Mucosa of stomach (tissue), 1 donor: Measurements from ENCODE around the gene MYO9B.
"Not testable (repeated sequence)": the region's sequence is repeated elsewhere in the genome, so short reads cannot be mapped to it uniquely, and the experiment has no call there.

Source experiments
- H3K27me3 ChIP-seq: one replicate; pipeline ENCODE4 v1.7.0; 2013; ENCODE audit warnings: mild to moderate bottlenecking, low read length; ENCODE audit not compliant: control insufficient read depth, insufficient read depth
- H3K36me3 ChIP-seq: one replicate; pipeline ENCODE4 v1.7.0; 2013; ENCODE audit warnings: low read length; ENCODE audit not compliant: control insufficient read depth, insufficient read depth
- H3K4me1 ChIP-seq: one replicate; pipeline ENCODE4 v1.7.0; 2013; ENCODE audit warnings: mild to moderate bottlenecking, low read length; ENCODE audit not compliant: control insufficient read depth, insufficient read depth
- H3K4me3 ChIP-seq: one replicate; pipeline ENCODE4 v1.7.0; 2013; ENCODE audit warnings: low read length
- H3K9ac ChIP-seq: one replicate; pipeline ENCODE4 v1.7.0; 2013; ENCODE audit warnings: mild to moderate bottlenecking, low read length, moderate library complexity
- H3K9me3 ChIP-seq: one replicate; pipeline ENCODE4 v1.7.0; 2013; ENCODE audit warnings: mild to moderate bottlenecking, low read length, moderate library complexity; ENCODE audit not compliant: control insufficient read depth
- donor health status: Pancreatic carcinoma.

Gene MYO9B

GRCh38 chr19:17148130-17148529 lies 72.6 kb downstream of the MYO9B start:
- Histone ChIP-seq H3K36me3 (peaks cover 6% of the 10 kb centered on the region), H3K9ac (no peak overlapping the region)

GRCh38 chr19:17149393-17150135 lies 74.0 kb downstream of the MYO9B start:
- Histone ChIP-seq H3K9ac (no peak overlapping the region), H3K4me3 (no peak overlapping the region), H3K36me3 (peaks cover 12% of the 10 kb centered on the region)

More at GRCh38 chr19:17148130-17148529, 72.6 kb downstream of the MYO9B start:
- H3K4me1 ChIP-seq: no peaks in the 10 kb centered on the region
- no peaks in the 10 kb centered on the region for H3K27me3 ChIP-seq
- H3K4me3 ChIP-seq: no peak overlapping the region
- H3K9me3 ChIP-seq: no peaks in the 10 kb centered on the region

GRCh38 chr19:17153996-17154395 lies 78.4 kb downstream of the MYO9B start:
- no peaks in the 10 kb centered on the region for H3K9me3 ChIP-seq
- H3K36me3 ChIP-seq: peaks cover 10% of the 10 kb centered on the region
- H3K4me3 ChIP-seq: no peak overlapping the region
- no peaks in the 10 kb centered on the region for H3K27me3 ChIP-seq
- no peaks in the 10 kb centered on the region for H3K4me1 ChIP-seq
- no peak overlapping the region for H3K9ac ChIP-seq

More at GRCh38 chr19:17149393-17150135, 74.0 kb downstream of the MYO9B start:
- no peaks in the 10 kb centered on the region for H3K9me3 ChIP-seq
- H3K4me1 ChIP-seq: no peaks in the 10 kb centered on the region
- no peaks in the 10 kb centered on the region for H3K27me3 ChIP-seq

GRCh38 chr19:17155251-17155650 lies 79.7 kb downstream of the MYO9B start:
- no peaks in the 10 kb centered on the region for H3K27me3 ChIP-seq
- H3K36me3 ChIP-seq: peaks cover 10% of the 10 kb centered on the region

GRCh38 chr19:17156296-17156946 lies 80.8 kb downstream of the MYO9B start:
- H3K36me3 ChIP-seq: peaks cover 10% of the 10 kb centered on the region
- no peaks in the 10 kb centered on the region for H3K9me3 ChIP-seq
- H3K4me3 ChIP-seq: no peak overlapping the region
- no peak overlapping the region for H3K9ac ChIP-seq
- H3K4me1 ChIP-seq: no peaks in the 10 kb centered on the region
- no peaks in the 10 kb centered on the region for H3K27me3 ChIP-seq

More at GRCh38 chr19:17155251-17155650, 79.7 kb downstream of the MYO9B start:
- Histone ChIP-seq H3K9me3 (no peaks in the 10 kb centered on the region), H3K9ac (no peak overlapping the region), H3K4me1 (no peaks in the 10 kb centered on the region), H3K4me3 (no peak overlapping the region)

DNA sequence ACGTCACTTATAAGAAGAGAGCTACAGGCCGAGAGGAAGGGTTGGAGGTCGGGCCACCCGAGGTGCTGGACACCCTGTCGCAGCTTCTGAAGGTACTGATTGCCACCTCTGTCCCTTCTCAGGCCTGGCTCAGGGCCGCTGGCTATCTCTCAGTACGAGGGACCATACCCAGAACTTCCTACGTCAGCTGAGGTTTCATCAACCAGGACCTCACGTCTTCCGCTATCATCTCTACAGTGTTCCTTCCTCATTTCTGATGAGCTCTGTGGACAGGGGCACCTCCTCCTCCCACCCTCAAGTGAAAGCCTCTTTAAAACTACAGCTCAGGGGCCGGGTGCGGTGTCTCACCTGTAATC lies 81.3 kb downstream of the MYO9B start:
- Histone ChIP-seq H3K36me3 (peaks cover 10% of the 10 kb centered on the region), H3K9ac (no peak overlapping the region), H3K4me3 (no peak overlapping the region), H3K4me1 (no peaks in the 10 kb centered on the region), H3K27me3 (no peaks in the 10 kb centered on the region), H3K9me3 (no peaks in the 10 kb centered on the region)

DNA sequence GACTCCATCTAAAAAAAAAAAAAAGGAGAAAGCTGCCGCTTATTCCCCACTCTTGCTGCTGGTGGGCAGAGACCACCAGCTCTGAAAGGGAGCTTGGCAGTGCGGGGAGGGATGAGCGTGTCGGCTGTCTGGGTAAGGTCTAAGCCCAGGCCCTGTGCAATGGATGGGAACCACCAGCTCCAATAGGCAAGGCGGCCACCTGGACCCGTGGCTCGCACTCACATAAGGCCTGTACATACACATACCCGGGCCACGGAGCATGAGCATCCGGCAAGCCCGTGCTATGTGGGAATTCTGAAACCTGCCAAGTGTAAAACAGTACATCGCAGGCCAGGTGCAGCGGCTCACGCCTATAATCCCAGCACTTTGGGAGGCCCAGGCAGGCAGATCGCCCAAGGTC lies 83.0 kb downstream of the MYO9B start:
- no peak overlapping the region for H3K9ac ChIP-seq
- peaks cover 15% of the 10 kb centered on the region for H3K36me3 ChIP-seq
- no peaks in the 10 kb centered on the region for H3K27me3 ChIP-seq
- H3K4me3 ChIP-seq: no peak overlapping the region
- H3K4me1 ChIP-seq: no peaks in the 10 kb centered on the region
- no peaks in the 10 kb centered on the region for H3K9me3 ChIP-seq

DNA sequence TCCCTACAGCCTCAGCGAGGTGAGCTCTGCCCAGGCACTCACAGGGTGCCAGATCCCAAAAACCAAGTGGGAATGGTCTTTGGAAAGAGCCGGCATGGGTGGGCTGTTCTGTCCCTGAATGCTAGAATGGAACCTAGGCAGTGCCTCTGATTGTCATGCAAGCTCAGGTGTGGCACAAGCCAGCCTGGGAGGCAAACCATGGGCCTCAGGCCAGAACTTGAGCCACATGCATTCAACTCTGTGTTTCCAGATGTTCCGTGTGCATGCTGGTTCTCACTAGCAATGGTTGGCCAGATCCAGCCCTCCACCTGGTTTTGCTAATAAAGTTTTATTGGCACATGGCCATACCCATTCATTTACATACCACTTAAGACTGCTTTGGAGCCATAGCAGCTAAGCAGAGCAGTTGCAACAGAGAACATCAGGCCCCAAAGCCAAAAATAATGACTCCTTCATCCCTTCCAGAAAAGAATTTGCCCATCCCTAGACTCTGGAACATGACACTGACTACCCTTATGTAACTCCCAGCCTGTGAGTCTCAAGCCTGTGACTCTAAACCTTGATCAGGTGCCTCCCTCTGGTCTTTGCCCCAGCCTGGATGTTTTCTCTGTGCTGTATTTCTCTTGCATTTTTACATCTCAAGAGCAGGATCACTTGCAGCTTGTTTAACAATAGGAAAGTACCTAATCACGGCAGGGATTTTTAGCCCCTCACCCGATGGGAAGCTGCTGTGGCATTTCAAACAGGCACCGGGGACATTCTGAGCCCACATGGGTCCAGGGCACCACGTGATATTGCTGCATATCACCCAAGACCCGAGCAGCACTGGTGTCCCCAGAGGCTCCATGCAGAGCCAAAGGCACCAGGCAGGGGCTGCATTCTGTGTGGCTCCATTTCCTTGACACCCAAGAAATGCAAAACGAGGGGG lies 84.2 kb downstream of the MYO9B start:
- Histone ChIP-seq H3K4me3 (no peak overlapping the region), H3K4me1 (no peaks in the 10 kb centered on the region), H3K9me3 (no peaks in the 10 kb centered on the region), H3K27me3 (no peaks in the 10 kb centered on the region), H3K9ac (no peak overlapping the region), H3K36me3 (peaks cover 8% of the 10 kb centered on the region)

DNA sequence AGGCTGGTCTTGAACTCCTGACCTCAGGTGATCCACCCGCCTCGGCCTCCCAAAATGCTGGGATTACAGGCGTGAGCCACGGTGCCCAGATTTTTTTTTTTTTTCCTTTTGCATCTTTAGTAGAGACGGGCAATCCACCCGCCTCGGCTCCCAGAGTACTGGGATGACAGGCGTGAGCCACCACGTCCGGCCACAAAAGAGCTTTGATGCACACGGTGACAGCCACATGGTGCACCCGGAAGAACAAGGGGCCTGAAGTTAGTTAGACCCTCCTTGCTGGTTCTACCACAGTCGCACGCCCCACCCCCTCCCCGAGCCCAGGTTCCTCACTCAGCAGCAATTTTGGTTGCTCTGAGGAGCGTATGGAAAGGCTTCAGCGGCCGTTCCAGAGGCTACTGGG lies 85.3 kb downstream of the MYO9B start:
- no peak overlapping the region for H3K4me3 ChIP-seq
- peaks cover 11% of the 10 kb centered on the region for H3K36me3 ChIP-seq
- no peaks in the 10 kb centered on the region for H3K4me1 ChIP-seq
- H3K9me3 ChIP-seq: no peaks in the 10 kb centered on the region
- H3K9ac ChIP-seq: no peak overlapping the region
- no peaks in the 10 kb centered on the region for H3K27me3 ChIP-seq

DNA sequence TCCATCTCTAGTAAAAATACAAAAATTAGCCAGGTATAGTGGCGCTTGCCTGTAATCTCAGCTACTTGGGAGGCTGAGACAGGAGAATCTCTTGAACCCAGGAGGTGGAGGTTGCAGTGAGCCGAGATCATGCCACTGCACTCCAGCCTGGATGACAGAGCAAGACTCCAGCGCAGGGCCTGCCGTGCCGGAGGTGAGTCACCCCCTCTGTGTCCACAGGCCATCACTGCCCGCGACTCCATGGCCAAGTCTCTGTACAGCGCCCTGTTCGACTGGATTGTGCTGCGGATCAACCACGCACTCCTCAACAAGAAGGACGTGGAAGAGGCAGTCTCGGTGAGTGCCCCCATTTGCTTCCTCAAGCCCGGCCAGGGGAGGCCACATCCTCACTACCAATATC lies 86.6 kb downstream of the MYO9B start:
- H3K4me3 ChIP-seq, H3K9me3 ChIP-seq: not testable (repeated sequence)
- H3K36me3 ChIP-seq: peaks cover 10% of the 10 kb centered on the region

GRCh38 chr19:17162580-17162979 lies 87.0 kb downstream of the MYO9B start:
- Histone ChIP-seq H3K9me3 (no peaks in the 10 kb centered on the region), H3K36me3 (peaks cover 10% of the 10 kb centered on the region), H3K4me1 (no peaks in the 10 kb centered on the region), H3K27me3 (no peaks in the 10 kb centered on the region), H3K9ac (no peak overlapping the region), H3K4me3 (no peak overlapping the region)

More for the DNA sequence above, 86.6 kb downstream of the MYO9B start:
- H3K4me1 ChIP-seq, H3K27me3 ChIP-seq, H3K9ac ChIP-seq: not testable (repeated sequence)

- Histone ChIP-seq H3K36me3 (peaks cover 15% of the 10 kb centered on the region), H3K27me3 (no peaks in the 10 kb centered on the region)
These were observed 88.1 kb downstream of the MYO9B start for GRCh38 chr19:17163652-17164051.

More at GRCh38 chr19:17163652-17164051, 88.1 kb downstream of the MYO9B start:
- H3K4me3 ChIP-seq: no peak overlapping the region
- no peaks in the 10 kb centered on the region for H3K4me1 ChIP-seq
- H3K9ac ChIP-seq: no peak overlapping the region
- no peaks in the 10 kb centered on the region for H3K9me3 ChIP-seq
